H54 (cell line): ENCODE measurements around the gene MYORG.
"Not testable (repeated sequence)": the region's sequence is repeated elsewhere in the genome, so short reads cannot be mapped to it uniquely, and the experiment has no call there.

Experiments used
- DNase-seq: peaks from one replicate; pipeline ENCODE4 v3.0.0; 2011; ENCODE audit warnings: low spot score, mixed read lengths; ENCODE audit not compliant: insufficient read length
- FAIRE-seq: peaks from 3 replicates; lab custom pipeline; 2011; peaks lifted over from hg19 to GRCh38; lab: Jason Lieb, UNC
- POLR2A ChIP-seq: IDR thresholded peaks from 2 replicates; pipeline ENCODE4 v1.6.1; 2011; ENCODE audit warnings: low read depth, mild to moderate bottlenecking, low read length

MYORG gene

GRCh38 chr9:34366365-34366764 lies 10.3 kb downstream of the MYORG start:
- DNase-seq (no peak), FAIRE-seq (no peak)
- TF ChIP-seq POLR2A: no peak

GRCh38 chr9:34365282-34365681 lies 11.4 kb downstream of the MYORG start:
- TF ChIP-seq POLR2A: no peak
- no peak for FAIRE-seq

DNA sequence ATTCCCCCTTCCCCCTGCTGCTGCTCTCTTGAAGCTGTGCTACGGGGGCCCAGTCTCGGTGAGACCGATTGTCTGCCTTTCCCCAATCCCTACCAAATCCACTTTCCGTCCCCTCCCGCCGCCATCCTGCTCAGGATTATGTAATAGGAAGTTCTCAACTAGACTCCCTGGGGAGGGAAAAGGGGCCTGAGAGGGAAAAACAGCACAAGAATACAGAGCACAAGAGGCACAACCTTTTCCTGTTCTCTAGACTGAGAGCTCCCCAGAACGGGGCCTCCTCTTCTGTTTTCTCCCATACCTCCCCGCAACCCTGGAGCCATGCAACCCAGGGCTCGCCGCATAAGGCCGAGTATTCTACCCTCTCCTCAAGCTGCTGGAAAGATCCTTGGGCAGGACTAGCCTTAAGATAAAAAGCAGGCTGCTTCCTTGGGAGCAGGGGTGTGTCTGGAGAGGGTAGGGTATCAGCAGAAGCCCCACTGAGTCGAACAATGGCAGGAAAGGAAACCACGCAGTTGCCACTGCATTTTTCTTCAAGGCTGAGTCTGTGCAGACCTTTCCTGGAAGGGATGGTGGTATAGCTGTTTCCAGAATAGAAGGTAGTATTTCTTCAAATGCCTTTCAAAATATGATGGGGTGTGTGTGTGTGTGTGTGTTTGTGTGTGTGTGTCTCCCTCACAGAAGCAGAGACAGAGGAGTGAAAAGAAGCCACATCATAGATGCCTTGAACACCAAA lies 12.9 kb downstream of the MYORG start:
- TF ChIP-seq POLR2A: no peak
- DNase-seq (no peak), FAIRE-seq (no peak)

More at GRCh38 chr9:34365282-34365681, 11.4 kb downstream of the MYORG start:
- no peak for DNase-seq

GRCh38 chr9:34362614-34363214 lies 14.0 kb downstream of the MYORG start:
- no peak for DNase-seq
- TF ChIP-seq POLR2A: no peak
- FAIRE-seq: no peak

- not testable (repeated sequence) for FAIRE-seq
Measured at GRCh38 chr9:34352957-34353356, 23.7 kb downstream of the MYORG start.

GRCh38 chr9:34352122-34352652 lies 24.5 kb downstream of the MYORG start:
- not testable (repeated sequence) for DNase-seq, FAIRE-seq

More at GRCh38 chr9:34352957-34353356, 23.7 kb downstream of the MYORG start:
- DNase-seq: not testable (repeated sequence)

DNA sequence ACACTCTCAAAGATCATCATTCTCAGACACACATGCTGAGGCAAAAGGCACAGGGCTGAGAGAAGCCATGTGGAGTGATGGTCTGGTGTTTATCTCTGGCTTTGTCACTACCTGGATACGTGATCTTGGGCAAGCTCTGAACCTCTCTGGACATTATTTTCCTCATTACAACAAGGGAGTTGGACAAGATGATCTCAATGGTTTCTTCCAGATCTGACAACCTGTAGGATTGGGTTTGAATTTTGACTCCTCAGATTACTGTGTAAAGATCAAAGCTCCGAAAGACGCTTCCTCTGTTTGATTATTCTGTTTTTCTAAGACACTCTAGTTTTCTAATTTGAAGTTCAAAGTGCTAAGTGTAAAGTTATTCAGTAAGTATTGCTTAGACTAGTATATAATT lies 27.4 kb downstream of the MYORG start:
- no peak for TF ChIP-seq POLR2A
- DNase-seq (no peak), FAIRE-seq (no peak)

GRCh38 chr9:34347800-34348158 lies 28.9 kb downstream of the MYORG start:
- DNase-seq (no peak), FAIRE-seq (no peak)
- no peak for TF ChIP-seq POLR2A

DNA sequence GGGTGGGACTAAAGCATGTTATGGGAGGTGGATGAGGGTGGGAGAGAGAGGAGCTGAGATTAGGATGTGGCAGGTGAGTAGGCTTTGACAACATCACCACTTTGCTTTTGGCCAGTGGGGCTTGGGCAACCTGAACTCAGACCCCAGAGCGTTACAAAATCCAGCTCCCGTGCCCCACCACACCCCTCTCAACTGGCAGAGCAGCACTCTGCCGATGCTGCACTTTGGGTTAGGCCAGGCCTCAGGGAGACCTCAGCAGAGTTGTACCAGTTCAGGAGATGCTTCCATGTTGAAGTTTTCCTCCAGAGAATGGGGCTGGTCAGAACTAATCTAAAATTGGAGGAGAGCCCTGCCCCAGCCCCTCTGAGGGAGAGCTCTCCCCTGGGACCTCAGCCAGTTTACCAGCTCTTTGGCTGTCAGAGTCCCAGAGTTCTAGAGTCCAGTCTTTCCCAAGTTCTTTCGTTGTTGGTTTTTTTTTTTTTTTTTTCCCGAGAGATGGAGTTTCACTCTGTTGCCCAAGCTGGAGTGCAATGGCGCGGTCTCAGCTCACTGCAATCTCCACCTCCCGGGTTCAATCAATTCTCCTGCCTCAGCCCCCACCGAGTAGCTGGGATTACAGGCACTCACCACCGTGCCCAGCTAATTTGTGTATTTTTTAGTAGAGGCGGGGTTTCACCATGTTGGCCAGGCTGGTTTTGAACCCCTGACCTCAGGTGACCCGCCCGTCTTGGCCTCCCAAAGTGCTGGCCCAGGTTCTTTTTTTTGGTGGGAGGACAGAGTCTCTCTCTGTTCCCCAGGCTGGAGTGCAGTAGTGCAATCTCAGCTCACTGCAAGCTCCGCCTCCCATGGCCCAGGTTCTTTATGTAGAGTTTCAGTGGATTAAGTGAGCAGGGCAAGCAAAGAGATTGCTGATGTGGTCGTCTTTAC lies 29.6 kb downstream of the MYORG start:
- DNase-seq: no peak
- FAIRE-seq: no peak
- TF ChIP-seq POLR2A: no peak

DNA sequence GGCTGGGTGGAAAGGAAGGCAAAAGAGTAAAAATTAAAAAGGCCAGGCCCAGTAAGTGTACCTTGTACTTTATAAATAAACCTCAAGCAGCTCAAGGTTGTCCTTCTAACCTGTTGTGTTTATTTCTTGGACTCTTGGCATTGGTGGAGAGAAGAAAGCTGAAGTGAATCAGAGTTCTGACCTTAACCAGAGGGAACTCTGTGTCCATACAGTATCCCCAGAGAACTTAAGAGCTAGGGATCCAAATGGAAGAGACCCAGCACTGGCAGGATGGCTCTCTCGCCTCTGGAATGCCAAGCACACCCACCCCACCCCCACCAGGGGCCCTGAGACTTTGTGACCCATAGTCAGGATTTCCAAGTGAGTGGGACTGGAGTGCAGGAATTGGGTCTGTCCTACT lies 33.1 kb downstream of the MYORG start:
- DNase-seq (no peak), FAIRE-seq (no peak)
- TF ChIP-seq POLR2A: no peak

DNA sequence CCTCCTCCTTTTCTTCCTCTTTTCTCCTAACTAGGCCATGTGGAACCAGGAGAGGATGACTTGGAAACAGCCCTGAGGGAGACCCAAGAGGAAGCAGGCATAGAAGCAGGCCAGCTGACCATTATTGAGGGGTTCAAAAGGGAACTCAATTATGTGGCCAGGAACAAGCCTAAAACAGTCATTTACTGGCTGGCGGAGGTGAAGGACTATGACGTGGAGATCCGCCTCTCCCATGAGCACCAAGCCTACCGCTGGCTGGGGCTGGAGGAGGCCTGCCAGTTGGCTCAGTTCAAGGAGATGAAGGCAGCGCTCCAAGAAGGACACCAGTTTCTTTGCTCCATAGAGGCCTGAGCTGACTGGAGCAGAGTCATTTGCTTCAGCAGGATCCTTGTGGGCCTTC lies 33.6 kb downstream of the MYORG start:
- FAIRE-seq (no peak), DNase-seq (no peak)
- no peak for TF ChIP-seq POLR2A

GRCh38 chr9:34341659-34342295 lies 34.9 kb downstream of the MYORG start:
- no peak for DNase-seq
- no peak for FAIRE-seq
- TF ChIP-seq POLR2A: no peak

- FAIRE-seq (no peak), DNase-seq (no peak)
- no peak for TF ChIP-seq POLR2A
Measured at GRCh38 chr9:34338665-34339385, 37.9 kb downstream of the MYORG start.

GRCh38 chr9:34338079-34338478 lies 38.6 kb downstream of the MYORG start:
- not testable (repeated sequence) for DNase-seq, FAIRE-seq
